CD4-positive, alpha-beta T cell treated with Interleukin-2 at 100 ng/mL for 4 hours (primary cell): ENCODE results near the gene DISC1.
"Not testable (repeated sequence)": the region's sequence is repeated elsewhere in the genome, so short reads cannot be mapped to it uniquely, and the experiment has no call there.

Experiments
- DNase-seq: peaks from one replicate; pipeline ENCODE4 v3.0.0-alpha.2; 2020; ENCODE audit warnings: low spot score

The DISC1 gene

DNA sequence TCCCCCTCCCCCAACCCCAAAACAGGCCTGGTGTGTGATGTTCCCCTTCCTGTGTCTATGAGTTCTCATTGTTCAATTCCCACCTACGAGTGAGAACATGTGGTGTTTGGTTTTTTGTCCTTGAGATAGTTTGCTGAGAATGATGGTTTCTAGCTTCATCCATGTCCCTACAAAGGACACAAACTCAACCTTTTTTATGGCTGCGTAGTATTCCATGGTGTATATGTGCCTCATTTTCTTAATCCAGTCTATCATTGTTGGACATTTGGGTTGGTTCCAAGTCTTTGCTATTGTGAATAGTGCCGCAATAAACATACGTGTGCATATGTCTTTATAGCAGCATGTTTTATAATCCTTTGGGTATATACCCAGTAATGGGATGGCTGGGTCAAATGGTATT is 102.4 kb downstream of the DISC1 start:
- not testable (repeated sequence) for DNase-seq

- no peak for DNase-seq
These were observed 103.0 kb downstream of the DISC1 start for GRCh38 chr1:231729544-231729943.

GRCh38 chr1:231731268-231731667 is 104.7 kb downstream of the DISC1 start:
- no peak for DNase-seq

DNA sequence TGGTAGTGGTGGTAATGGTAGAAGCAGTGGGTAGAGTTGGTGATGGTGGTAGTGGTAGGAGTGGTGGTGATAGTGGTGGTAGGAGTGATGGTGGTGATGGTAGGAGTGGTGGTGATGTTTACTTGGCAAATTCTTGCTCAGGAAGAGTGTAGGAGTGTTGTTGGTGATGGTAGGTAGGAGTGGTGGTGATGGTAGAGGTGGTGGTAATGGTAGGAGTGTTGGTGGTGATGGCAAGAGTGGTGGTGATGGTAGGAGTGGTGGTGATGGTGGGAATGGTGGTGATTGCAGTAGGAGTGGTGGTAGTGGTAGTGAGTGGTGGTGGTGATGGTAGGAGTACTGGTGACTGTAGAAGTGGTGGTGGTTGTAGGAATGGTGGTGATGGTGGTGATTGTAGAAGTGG is 106.5 kb downstream of the DISC1 start:
- DNase-seq = no peak

GRCh38 chr1:231733672-231734071 is 107.1 kb downstream of the DISC1 start:
- no peak for DNase-seq

- DNase-seq = no peak
These were observed 107.8 kb downstream of the DISC1 start for GRCh38 chr1:231734417-231734816.

GRCh38 chr1:231735411-231735810 is 108.8 kb downstream of the DISC1 start:
- DNase-seq = no peak

- no peak for DNase-seq
These were observed 109.4 kb downstream of the DISC1 start for GRCh38 chr1:231735941-231736340.

- DNase-seq = no peak
These were observed 109.9 kb downstream of the DISC1 start for GRCh38 chr1:231736464-231736863.

- DNase-seq = no peak
These were observed 112.0 kb downstream of the DISC1 start for GRCh38 chr1:231738554-231738953.

- no peak for DNase-seq
These were observed 117.4 kb downstream of the DISC1 start for GRCh38 chr1:231743966-231744365.

DNA sequence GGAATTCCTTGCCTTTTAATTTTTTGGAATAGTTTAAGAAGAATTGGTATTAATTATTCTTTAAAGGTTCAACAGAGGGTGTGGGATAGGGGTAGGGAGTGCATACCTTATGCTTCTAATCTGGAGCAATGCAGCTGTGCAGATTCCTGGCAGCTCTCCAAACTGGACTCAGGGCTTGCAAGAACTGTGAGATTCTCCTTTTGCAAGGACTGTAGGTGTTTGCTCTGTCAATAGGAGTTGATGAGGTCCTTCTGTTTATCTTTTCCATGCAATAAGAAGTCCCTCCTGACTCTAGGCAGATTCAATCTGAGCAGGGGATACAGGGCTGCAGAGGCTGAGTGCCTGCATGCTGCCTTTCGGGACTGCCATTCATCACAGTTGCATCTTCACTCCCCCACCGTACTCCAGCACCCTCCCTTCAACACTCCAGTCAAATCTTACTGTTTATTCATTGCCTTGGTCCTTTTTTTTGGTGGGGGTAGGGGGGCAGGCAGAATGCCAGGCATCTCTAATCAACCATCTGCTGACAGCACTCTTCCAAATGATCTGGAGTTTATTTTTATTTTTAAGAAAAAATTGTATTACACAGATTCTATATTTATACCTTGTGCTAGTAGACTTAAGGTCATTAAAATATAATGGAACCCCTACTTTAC is 122.3 kb downstream of the DISC1 start:
- DNase-seq = no peak

GRCh38 chr1:231750296-231750695 is 123.7 kb downstream of the DISC1 start:
- DNase-seq = no peak

- no peak for DNase-seq
These were observed 124.3 kb downstream of the DISC1 start for GRCh38 chr1:231750818-231751362.

- DNase-seq = no peak
These were observed 124.8 kb downstream of the DISC1 start for GRCh38 chr1:231751415-231751814.

GRCh38 chr1:231753313-231753712 is 126.7 kb downstream of the DISC1 start:
- DNase-seq = no peak

DNA sequence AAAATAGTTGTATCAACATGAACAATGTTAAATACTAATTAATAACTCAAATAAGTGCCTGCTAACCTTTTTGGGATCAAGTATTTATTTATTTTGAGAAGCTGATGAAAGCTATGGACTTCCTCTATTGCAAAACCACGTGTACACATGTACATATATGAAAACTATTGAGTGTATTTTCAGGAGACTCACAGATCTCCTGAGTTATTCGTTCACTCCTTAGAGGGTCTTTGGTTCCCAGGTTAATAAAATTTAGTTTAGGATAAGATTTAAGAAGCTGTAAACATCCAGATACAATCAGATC is 130.5 kb downstream of the DISC1 start:
- no peak for DNase-seq

DNA sequence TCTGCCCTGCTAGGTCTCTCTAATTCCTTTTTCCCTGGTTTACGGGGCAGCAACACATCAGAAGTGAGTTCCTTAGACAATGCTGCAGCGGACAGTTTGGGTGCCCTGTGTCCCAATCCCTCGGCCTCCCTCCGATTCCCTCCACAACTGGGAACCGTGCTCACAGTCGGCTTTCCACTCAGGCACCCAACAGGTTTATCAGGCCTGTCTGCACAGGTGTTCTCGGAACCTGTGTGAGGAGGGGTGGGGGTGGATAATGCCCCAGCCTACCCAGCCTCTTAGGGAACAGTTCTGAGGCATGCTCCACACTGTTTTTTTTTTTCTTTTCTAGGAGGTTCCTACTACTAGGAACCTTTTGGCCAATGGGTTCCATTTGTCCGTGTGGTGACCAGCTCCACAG is 131.2 kb downstream of the DISC1 start:
- DNase-seq = no peak

DNA sequence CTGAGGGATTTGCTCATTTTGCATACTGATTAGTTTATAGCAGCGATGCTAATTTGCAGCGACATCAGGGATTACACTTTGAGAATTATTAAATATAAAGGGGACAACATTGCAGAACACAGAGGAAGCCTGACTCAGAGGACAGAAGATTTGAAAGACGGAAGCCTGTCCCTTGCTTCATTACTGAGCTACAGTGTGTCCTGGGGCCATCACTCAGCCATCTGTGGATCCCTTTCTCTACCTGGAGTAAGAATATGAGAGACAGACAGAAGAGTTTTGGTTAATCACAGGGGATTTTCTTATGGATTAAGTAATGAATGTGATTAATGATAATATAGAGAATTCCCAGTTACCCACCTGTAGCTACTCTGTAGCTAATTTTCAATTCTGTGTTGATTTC is 134.7 kb downstream of the DISC1 start:
- DNase-seq = no peak

GRCh38 chr1:231761747-231762541 is 135.4 kb downstream of the DISC1 start:
- no peak for DNase-seq

GRCh38 chr1:231763456-231763855 is 136.9 kb downstream of the DISC1 start:
- no peak for DNase-seq

DNA sequence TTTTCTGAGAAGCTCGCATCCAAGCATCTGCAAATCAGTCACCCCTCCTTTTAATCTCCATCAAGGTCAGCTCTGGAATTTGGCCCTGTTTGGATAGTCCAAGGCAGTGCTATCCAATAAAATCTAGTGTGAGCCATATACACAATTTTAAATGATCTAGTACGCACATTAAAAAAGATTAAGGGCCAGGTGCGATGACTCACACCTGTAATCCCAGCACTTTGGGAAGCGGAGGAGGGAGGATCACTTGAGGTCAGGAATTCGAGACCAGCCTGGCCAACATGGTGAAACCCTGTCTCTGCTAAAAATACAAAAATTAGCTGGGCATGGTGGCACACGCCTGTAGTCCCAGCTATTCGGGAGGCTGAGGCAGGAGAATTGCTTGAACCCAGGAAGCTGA is 139.2 kb downstream of the DISC1 start:
- not testable (repeated sequence) for DNase-seq

GRCh38 chr1:231767471-231767870 is 140.9 kb downstream of the DISC1 start:
- DNase-seq = no peak

DNA sequence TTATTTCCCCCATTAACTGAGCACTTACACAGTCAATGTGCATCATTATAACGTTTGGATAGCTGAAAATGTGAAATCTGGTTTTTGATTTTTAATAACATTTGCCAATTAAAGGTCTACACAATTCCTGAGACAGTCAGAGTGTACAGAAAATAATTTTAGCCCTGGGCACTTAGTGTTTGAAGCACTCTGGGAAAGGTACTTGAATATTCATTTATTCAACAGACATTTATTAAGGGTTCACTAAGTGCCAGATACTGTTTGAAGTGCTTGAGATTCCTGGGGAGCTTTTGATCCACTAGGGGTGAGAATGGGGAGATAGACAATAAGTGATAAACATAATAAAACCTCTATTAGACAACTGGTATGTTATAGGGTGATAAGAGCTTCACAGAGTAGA is 141.8 kb downstream of the DISC1 start:
- no peak for DNase-seq
